ENCODE measurements around the gene EYS. TPM values are rescaled to one million over a fixed set of nuclear protein-coding genes. Genes with fewer than 3 reads are reported as not detected.

The EYS gene
- total and polyA plus RNA-seq, 9 of the 15 experiments (the other 6 are each of a cell fraction or from before 2014, with no cell fraction given), result 0.03 to 0.36 (median 0.10) TPM; not detected in 2

- TF ChIP-seq ATF1 (CRISPR knock-in tag; IDR thresholded peaks at IDR 0.05) (no peak), ATF1 (tag; IDR thresholded peaks at IDR 0.05) (no peak), ETS1 (conservative IDR thresholded peaks at IDR 0.05; ENCODE audit: control insufficient read depth, low read depth, low read length) (no peak), TFAP4 (CRISPR knock-in tag; IDR thresholded peaks at IDR 0.05; ENCODE audit: borderline replicate concordance) (no peak), MAFF (IDR thresholded peaks at IDR 0.05; ENCODE audit: low read length) (no peak), ERF (CRISPR knock-in tag; IDR thresholded peaks at IDR 0.05) (no peak), ZNF407 (IDR thresholded peaks at IDR 0.05; ENCODE audit: low read depth) (no peak), PREB (CRISPR knock-in tag; IDR thresholded peaks at IDR 0.05) (no peak), PRPF4 (IDR thresholded peaks at IDR 0.05; ENCODE audit: insufficient read depth, low read depth, low read length, poor library complexity, severe bottlenecking) (no peak), FIP1L1 (IDR thresholded peaks at IDR 0.05; ENCODE audit: low read depth, low read length, poor library complexity, severe bottlenecking) (no peak)
Observed at GRCh38 chr6:65667916-65668656, 38.9 kb downstream of the EYS start (continued).
